Measurements from ENCODE around the gene ATP6V1E1. TPM values are rescaled to one million over a fixed set of nuclear protein-coding genes. Genes with fewer than 3 reads are reported as not detected.

The ATP6V1E1 gene
- total and polyA plus RNA-seq, 9 of the 15 experiments (the other 6 are each of a cell fraction or from before 2014, with no cell fraction given), result 122 to 249 (median 179) TPM

DNA sequence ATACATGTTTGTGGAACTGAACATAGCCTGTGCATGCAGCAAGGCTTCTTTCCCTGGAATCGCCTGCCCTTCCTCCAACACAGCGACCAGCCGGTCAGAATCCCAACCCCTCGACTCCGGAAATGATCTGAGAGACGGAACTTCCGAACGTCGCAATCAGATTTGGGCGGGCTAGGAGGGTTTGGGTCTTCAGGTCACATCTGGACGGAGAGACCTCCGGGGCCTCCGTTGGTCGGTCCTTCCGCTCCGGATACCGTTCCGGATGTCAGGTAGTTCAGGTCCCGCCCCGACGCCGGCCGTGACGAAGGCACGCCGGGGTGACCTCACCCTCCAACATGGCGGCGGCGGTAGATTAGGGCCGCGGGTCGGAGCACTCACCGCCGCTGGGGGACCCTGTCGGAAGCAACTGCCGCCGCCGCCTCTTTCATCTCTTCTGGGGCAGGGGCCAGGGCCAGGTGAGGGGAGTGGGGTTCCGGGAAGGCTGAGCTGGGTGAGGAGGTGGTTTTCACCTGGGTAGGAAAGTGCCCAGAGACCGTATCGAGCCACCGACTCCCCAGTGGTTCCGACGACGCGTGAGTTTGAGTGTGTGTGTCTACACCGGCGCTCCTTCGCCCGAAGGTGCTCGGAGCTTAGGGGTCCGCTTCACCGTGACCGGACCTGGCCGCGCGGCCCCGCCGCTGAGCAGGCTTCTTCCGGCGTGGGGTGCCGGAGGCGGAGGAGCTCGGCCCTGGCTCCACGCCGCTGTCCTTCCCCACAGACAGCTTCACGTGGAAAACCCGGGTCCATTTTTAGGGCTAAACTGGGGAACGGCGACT, 10.1 kb upstream of the ATP6V1E1 start, which contains the start of gene BCL2L13 (continued):
- TF ChIP-seq, protein P1, sequence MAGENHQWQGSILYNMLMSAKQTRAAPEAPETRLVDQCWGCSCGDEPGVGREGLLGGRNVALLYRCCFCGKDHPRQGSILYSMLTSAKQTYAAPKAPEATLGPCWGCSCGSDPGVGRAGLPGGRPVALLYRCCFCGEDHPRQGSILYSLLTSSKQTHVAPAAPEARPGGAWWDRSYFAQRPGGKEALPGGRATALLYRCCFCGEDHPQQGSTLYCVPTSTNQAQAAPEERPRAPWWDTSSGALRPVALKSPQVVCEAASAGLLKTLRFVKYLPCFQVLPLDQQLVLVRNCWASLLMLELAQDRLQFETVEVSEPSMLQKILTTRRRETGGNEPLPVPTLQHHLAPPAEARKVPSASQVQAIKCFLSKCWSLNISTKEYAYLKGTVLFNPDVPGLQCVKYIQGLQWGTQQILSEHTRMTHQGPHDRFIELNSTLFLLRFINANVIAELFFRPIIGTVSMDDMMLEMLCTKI (IDR thresholded peaks at IDR 0.05; ENCODE audit: partially characterized antibody), result no peak
- TF ChIP-seq RHOXF2B (CRISPR knock-in tag; conservative IDR thresholded peaks at IDR 0.05) (no peak; the same call in 1 of the 2 replicates), PHF8 (IDR thresholded peaks at IDR 0.05; ENCODE audit: borderline replicate concordance, low read length) (peak; percentile 100), GATAD2A (IDR thresholded peaks at IDR 0.05) (peak; percentile 17; the same call in 1 of the 2 replicates), MCM3 (IDR thresholded peaks at IDR 0.05) (no peak), ETV6 (IDR thresholded peaks at IDR 0.05; ENCODE audit: borderline replicate concordance in 1 of 2, low read depth in 2 of 2, low read length in 1 of 2) (0 out of 4 replicates have a peak, but pooled peaks of 1 of the 2 experiments have one; percentile 29), ETV6 (CRISPR knock-in tag; IDR thresholded peaks at IDR 0.05; ENCODE audit: borderline replicate concordance) (no peak; the same call in 1 of the 2 replicates), C11orf30 (IDR thresholded peaks at IDR 0.05; ENCODE audit: low read depth) (peak; percentile 54), NRF1 (conservative IDR thresholded peaks at IDR 0.05 in 1 of 2, IDR thresholded peaks at IDR 0.05 in 1 of 2) (peak; percentile 53 to 62), FOS (IDR thresholded peaks at IDR 0.05; ENCODE audit: extremely low read depth, insufficient read length) (no peak), BRD9 (IDR thresholded peaks at IDR 0.05; ENCODE audit: low read depth, partially characterized antibody) (no peak), ZNF431 (CRISPR knock-in tag; IDR thresholded peaks at IDR 0.05) (no peak; the same call in 1 of the 2 replicates), SIN3B (IDR thresholded peaks at IDR 0.05; ENCODE audit: low read depth) (peak; percentile 35; the same call in 1 of the 2 replicates)
- TF ChIP-seq, protein P2, sequence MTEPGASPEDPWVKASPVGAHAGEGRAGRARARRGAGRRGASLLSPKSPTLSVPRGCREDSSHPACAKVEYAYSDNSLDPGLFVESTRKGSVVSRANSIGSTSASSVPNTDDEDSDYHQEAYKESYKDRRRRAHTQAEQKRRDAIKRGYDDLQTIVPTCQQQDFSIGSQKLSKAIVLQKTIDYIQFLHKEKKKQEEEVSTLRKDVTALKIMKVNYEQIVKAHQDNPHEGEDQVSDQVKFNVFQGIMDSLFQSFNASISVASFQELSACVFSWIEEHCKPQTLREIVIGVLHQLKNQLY (CRISPR knock-in tag; conservative IDR thresholded peaks at IDR 0.05), result peak in 1 of 2 experiments; percentile 44; a peak in 1 of 4 replicates
- TF ChIP-seq, protein P3, sequence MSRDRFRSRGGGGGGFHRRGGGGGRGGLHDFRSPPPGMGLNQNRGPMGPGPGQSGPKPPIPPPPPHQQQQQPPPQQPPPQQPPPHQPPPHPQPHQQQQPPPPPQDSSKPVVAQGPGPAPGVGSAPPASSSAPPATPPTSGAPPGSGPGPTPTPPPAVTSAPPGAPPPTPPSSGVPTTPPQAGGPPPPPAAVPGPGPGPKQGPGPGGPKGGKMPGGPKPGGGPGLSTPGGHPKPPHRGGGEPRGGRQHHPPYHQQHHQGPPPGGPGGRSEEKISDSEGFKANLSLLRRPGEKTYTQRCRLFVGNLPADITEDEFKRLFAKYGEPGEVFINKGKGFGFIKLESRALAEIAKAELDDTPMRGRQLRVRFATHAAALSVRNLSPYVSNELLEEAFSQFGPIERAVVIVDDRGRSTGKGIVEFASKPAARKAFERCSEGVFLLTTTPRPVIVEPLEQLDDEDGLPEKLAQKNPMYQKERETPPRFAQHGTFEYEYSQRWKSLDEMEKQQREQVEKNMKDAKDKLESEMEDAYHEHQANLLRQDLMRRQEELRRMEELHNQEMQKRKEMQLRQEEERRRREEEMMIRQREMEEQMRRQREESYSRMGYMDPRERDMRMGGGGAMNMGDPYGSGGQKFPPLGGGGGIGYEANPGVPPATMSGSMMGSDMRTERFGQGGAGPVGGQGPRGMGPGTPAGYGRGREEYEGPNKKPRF (IDR thresholded peaks at IDR 0.05; ENCODE audit: low read depth, low read length), result no peak
- TF ChIP-seq, protein P4, sequence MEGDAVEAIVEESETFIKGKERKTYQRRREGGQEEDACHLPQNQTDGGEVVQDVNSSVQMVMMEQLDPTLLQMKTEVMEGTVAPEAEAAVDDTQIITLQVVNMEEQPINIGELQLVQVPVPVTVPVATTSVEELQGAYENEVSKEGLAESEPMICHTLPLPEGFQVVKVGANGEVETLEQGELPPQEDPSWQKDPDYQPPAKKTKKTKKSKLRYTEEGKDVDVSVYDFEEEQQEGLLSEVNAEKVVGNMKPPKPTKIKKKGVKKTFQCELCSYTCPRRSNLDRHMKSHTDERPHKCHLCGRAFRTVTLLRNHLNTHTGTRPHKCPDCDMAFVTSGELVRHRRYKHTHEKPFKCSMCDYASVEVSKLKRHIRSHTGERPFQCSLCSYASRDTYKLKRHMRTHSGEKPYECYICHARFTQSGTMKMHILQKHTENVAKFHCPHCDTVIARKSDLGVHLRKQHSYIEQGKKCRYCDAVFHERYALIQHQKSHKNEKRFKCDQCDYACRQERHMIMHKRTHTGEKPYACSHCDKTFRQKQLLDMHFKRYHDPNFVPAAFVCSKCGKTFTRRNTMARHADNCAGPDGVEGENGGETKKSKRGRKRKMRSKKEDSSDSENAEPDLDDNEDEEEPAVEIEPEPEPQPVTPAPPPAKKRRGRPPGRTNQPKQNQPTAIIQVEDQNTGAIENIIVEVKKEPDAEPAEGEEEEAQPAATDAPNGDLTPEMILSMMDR (IDR thresholded peaks at IDR 0.05 in 2 of 3, conservative IDR thresholded peaks at IDR 0.05 in 1 of 3; ENCODE audit: insufficient read depth in 2 of 3, low read depth in 1 of 3, low read length in 3 of 3), result no peak; a peak in 2 of 6 replicates
- TF ChIP-seq, protein P5, sequence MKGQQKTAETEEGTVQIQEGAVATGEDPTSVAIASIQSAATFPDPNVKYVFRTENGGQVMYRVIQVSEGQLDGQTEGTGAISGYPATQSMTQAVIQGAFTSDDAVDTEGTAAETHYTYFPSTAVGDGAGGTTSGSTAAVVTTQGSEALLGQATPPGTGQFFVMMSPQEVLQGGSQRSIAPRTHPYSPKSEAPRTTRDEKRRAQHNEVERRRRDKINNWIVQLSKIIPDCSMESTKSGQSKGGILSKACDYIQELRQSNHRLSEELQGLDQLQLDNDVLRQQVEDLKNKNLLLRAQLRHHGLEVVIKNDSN (CRISPR knock-in tag; IDR thresholded peaks at IDR 0.05), result no peak; the same call in none of the 2 replicates
